H1 (cell line): Measurements from ENCODE around the gene KDF1. TPM values are rescaled to one million over a fixed set of nuclear protein-coding genes. Genes with fewer than 3 reads are reported as not detected.
A peak's percentile ranks its signal among the peaks of the same experiment; 100 is the strongest.

Experiments
- CEBPB ChIP-seq: IDR thresholded peaks from 2 replicates; pipeline ENCODE4 v1.6.1; 2012; ENCODE audit warnings: low read depth, low read length
- CTCF ChIP-seq, 3 experiments: IDR thresholded peaks; 1 replicate in 2 of 3; 2 replicates in 1 of 3; pipeline versions ENCODE4 v1.5.1 to v1.6.1; 2011; ENCODE audit warnings: low read length in 3 of 3, mild to moderate bottlenecking in 3 of 3, inconsistent platforms in 2 of 3, low read depth in 1 of 3, moderate library complexity in 1 of 3; ENCODE audit not compliant: insufficient read depth in 1 of 3; ENCODE audit errors: control extremely low read depth in 1 of 3
- E2F6 ChIP-seq: IDR thresholded peaks from 2 replicates; pipeline ENCODE4 v1.6.1; 2012; ENCODE audit warnings: inconsistent platforms
- SAP30 ChIP-seq: fragments of 300-600 bp; sonication (generic); IDR thresholded peaks from 2 replicates; pipeline ENCODE4 v1.7.1; 2012; ENCODE audit warnings: low read length, moderate library complexity, mild to moderate bottlenecking, inconsistent platforms; ENCODE audit not compliant: insufficient read depth, insufficient replicate concordance
- SP1 ChIP-seq: IDR thresholded peaks from 2 replicates; pipeline ENCODE4 v1.6.1; 2011; ENCODE audit warnings: low read depth, low read length
- TBP ChIP-seq: IDR thresholded peaks from 2 replicates; pipeline ENCODE4 v1.6.1; 2011; ENCODE audit warnings: low read depth, low read length, improper control_type of control experiment
- TCF12 ChIP-seq: IDR thresholded peaks from 2 replicates; pipeline ENCODE4 v1.6.1; 2011; ENCODE audit warnings: low read depth, mild to moderate bottlenecking, low read length
- YY1 ChIP-seq: IDR thresholded peaks from 2 replicates; pipeline ENCODE4 v1.6.1; 2011; ENCODE audit warnings: low read depth, mild to moderate bottlenecking, low read length
- polyA plus RNA-seq, 7 experiments: library from polyadenylated mRNA; depleted of rRNA in 3 of 7; stranded (reverse) in 5 of 7; unstranded in 2 of 7; fragments of >200 nt in 5 of 7; fragments of 200-250 nt in 2 of 7; gene quantifications; 1 replicate in 5 of 7; 2 replicates in 1 of 7; 4 replicates in 1 of 7; pipeline versions ENCODE4 v1.2.1 to v1.2.3, GENCODE V29; 2011 to 2013; ENCODE audit warnings: missing spikeins in 2 of 7, mixed read lengths in 2 of 7
- total RNA-seq: library from RNA; stranded (reverse); fragmentation: NEBNext Ultra II Directional; extraction: Animal tissue kit (Norgen Biotek cat#: 25700); gene quantifications from 2 replicates; pipeline ENCODE4 v1.2.1, GENCODE V29; 2021
- TF ChIP-seq, protein P1 (sequence below): fragments of 300-600 bp; sonication (generic); IDR thresholded peaks from 2 replicates; pipeline ENCODE4 v1.7.1; 2012; ENCODE audit warnings: low read length, moderate library complexity, mild to moderate bottlenecking, inconsistent platforms; ENCODE audit not compliant: insufficient replicate concordance

The KDF1 gene
- total and polyA plus RNA-seq, 2 of the 8 experiments (the other 6 are each of a cell fraction or from before 2014, with no cell fraction given), result 16.9 to 37.5 TPM

GRCh38 chr1:27006683-27007082 is 46.4 kb upstream of the KDF1 start (continued):
- TF ChIP-seq, protein P1, sequence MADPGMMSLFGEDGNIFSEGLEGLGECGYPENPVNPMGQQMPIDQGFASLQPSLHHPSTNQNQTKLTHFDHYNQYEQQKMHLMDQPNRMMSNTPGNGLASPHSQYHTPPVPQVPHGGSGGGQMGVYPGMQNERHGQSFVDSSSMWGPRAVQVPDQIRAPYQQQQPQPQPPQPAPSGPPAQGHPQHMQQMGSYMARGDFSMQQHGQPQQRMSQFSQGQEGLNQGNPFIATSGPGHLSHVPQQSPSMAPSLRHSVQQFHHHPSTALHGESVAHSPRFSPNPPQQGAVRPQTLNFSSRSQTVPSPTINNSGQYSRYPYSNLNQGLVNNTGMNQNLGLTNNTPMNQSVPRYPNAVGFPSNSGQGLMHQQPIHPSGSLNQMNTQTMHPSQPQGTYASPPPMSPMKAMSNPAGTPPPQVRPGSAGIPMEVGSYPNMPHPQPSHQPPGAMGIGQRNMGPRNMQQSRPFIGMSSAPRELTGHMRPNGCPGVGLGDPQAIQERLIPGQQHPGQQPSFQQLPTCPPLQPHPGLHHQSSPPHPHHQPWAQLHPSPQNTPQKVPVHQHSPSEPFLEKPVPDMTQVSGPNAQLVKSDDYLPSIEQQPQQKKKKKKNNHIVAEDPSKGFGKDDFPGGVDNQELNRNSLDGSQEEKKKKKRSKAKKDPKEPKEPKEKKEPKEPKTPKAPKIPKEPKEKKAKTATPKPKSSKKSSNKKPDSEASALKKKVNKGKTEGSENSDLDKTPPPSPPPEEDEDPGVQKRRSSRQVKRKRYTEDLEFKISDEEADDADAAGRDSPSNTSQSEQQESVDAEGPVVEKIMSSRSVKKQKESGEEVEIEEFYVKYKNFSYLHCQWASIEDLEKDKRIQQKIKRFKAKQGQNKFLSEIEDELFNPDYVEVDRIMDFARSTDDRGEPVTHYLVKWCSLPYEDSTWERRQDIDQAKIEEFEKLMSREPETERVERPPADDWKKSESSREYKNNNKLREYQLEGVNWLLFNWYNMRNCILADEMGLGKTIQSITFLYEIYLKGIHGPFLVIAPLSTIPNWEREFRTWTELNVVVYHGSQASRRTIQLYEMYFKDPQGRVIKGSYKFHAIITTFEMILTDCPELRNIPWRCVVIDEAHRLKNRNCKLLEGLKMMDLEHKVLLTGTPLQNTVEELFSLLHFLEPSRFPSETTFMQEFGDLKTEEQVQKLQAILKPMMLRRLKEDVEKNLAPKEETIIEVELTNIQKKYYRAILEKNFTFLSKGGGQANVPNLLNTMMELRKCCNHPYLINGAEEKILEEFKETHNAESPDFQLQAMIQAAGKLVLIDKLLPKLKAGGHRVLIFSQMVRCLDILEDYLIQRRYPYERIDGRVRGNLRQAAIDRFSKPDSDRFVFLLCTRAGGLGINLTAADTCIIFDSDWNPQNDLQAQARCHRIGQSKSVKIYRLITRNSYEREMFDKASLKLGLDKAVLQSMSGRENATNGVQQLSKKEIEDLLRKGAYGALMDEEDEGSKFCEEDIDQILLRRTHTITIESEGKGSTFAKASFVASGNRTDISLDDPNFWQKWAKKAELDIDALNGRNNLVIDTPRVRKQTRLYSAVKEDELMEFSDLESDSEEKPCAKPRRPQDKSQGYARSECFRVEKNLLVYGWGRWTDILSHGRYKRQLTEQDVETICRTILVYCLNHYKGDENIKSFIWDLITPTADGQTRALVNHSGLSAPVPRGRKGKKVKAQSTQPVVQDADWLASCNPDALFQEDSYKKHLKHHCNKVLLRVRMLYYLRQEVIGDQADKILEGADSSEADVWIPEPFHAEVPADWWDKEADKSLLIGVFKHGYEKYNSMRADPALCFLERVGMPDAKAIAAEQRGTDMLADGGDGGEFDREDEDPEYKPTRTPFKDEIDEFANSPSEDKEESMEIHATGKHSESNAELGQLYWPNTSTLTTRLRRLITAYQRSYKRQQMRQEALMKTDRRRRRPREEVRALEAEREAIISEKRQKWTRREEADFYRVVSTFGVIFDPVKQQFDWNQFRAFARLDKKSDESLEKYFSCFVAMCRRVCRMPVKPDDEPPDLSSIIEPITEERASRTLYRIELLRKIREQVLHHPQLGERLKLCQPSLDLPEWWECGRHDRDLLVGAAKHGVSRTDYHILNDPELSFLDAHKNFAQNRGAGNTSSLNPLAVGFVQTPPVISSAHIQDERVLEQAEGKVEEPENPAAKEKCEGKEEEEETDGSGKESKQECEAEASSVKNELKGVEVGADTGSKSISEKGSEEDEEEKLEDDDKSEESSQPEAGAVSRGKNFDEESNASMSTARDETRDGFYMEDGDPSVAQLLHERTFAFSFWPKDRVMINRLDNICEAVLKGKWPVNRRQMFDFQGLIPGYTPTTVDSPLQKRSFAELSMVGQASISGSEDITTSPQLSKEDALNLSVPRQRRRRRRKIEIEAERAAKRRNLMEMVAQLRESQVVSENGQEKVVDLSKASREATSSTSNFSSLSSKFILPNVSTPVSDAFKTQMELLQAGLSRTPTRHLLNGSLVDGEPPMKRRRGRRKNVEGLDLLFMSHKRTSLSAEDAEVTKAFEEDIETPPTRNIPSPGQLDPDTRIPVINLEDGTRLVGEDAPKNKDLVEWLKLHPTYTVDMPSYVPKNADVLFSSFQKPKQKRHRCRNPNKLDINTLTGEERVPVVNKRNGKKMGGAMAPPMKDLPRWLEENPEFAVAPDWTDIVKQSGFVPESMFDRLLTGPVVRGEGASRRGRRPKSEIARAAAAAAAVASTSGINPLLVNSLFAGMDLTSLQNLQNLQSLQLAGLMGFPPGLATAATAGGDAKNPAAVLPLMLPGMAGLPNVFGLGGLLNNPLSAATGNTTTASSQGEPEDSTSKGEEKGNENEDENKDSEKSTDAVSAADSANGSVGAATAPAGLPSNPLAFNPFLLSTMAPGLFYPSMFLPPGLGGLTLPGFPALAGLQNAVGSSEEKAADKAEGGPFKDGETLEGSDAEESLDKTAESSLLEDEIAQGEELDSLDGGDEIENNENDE, result no peak
- TF ChIP-seq E2F6, result 0 out of 2 replicates have a peak, but pooled peaks have one; percentile 49
- no peak for TF ChIP-seq YY1
- no peak for TF ChIP-seq TCF12
- TF ChIP-seq TBP, result no peak
- TF ChIP-seq SAP30, result no peak
- no peak for TF ChIP-seq CEBPB
- TF ChIP-seq SP1, result no peak
- no peak for TF ChIP-seq CTCF (IDR thresholded peaks at IDR 0.05; ENCODE audit: control extremely low read depth in 1 of 3, insufficient read depth in 1 of 3, low read depth in 1 of 3, low read length in 3 of 3)
